Activated CD4-positive, alpha-beta T cell treated with anti-CD3 and anti-CD28 coated beads, Interleukin-2, amount 10 ng/mL, durations not matched to agents 7 days and 5 days (primary cell): ENCODE measurements around the gene VPS13D. TPM values are rescaled to one million over a fixed set of nuclear protein-coding genes. Genes with fewer than 3 reads are reported as not detected.

Experiments used
- CTCF ChIA-PET: fragments of 350-600 bp; sonication (Branson Sonifier 250); formaldehyde crosslinking; loops from one replicate; lab custom pipeline; 2021; ENCODE audit warnings: antibody characterized with exemption; lab: Charles Lee
- POLR2A ChIA-PET: fragments of 350-600 bp; sonication (Branson Sonifier 250); formaldehyde crosslinking; loops from one replicate; lab custom pipeline; 2021; ENCODE audit warnings: antibody characterized with exemption; lab: Charles Lee
- DNase-seq: peaks from one replicate; pipeline ENCODE4 v3.0.0-alpha.2; 2020
- H3K27ac Mint-ChIP-seq: one replicate; pipeline ENCODE4 v1.8.0; 2021; ENCODE audit warnings: mild to moderate bottlenecking, moderate library complexity, mixed read lengths
- H3K27me3 Mint-ChIP-seq: one replicate; pipeline ENCODE4 v1.8.0; 2021; ENCODE audit warnings: mixed read lengths
- H3K36me3 Mint-ChIP-seq: one replicate; pipeline ENCODE4 v1.8.0; 2021; ENCODE audit warnings: low read depth, mixed read lengths
- H3K4me1 Mint-ChIP-seq: one replicate; pipeline ENCODE4 v1.8.0; 2021; ENCODE audit warnings: mixed read lengths
- H3K4me3 Mint-ChIP-seq: one replicate; pipeline ENCODE4 v1.8.0; 2021; ENCODE audit warnings: mild to moderate bottlenecking, moderate library complexity, mixed read lengths
- H3K9me3 Mint-ChIP-seq: one replicate; pipeline ENCODE4 v1.8.0; 2021; ENCODE audit warnings: mixed read lengths
- total RNA-seq, 2 experiments: library from RNA; stranded (reverse); gene quantifications; one replicate each; pipeline ENCODE4 v1.2.3, GENCODE V29; 2021

VPS13D gene
- total RNA-seq, 2 experiments from 2014 or later: 34.0 to 41.9 TPM

DNA sequence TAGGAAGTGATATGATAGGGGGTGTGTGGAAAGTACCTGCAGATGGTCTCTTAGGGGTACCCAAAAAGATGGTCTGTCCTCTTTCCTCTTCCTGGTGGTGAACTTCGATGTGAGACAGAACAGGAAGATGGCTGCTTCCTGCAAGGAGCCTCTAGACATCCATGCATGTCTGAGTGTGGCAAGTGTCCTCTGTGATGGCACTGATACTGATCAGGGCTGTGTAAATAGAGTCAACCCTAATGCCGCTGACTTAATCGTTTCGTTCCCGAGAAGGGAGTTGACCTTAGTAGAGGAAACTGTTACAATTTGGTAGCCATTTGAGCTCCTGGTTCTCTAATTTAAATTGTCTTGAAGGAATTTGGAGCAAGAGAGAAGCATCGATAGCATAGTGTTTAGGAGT is 168.6 kb downstream of the VPS13D start:
- ChIA-PET CTCF (interaction anchor here (0.5 to 1.6 kb wide), 4 partner anchors 13 to 1097 kb away, joined by 3 to 4 read pairs (median 3); no protein-coding TSS in a partner anchor), POLR2A (no interaction called here)
- Mint-ChIP-seq H3K27ac (peak overlapping the region; percentile 16), H3K4me1 (peaks cover 23% of the 10 kb centered on the region), H3K36me3 (peaks cover 35% of the 10 kb centered on the region), H3K9me3 (no peaks in the 10 kb centered on the region), H3K27me3 (no peaks in the 10 kb centered on the region), H3K4me3 (no peak overlapping the region)
- no peak for DNase-seq

DNA sequence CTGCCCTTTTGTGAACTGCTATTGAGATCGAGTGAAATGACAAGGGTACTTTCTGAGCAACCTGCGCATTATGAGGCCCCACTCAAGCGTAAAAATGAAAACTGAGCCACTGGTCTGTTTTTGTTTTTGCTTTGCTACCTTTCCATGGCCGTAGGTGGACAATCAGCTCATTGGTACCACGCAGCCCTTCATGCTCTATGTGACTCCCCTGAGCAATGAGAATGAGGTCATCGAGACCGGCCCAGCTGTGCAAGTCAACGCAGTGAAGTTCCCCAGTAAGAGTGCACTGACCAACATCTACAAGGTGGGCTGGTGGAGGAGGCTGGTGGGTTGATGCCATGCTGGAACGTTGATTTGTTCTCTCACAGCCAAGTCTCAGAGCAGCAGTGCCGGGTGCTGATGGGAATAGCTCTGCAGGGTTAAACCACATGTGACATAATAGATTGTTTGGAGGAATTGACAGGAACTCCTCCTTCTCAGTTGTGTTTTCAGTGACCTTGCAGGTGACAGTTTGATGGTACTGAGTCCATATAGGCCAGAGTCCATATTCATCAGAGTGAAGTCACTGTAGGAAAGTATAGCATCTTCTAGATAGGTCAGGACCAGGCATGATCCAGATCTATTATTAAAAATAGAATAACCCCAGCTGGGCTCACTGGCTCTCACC is 170.3 kb downstream of the VPS13D start:
- POLR2A ChIA-PET: no interaction called here
- peaks cover 23% of the 10 kb centered on the region for H3K4me1 Mint-ChIP-seq
- no peak overlapping the region for H3K27ac Mint-ChIP-seq
- DNase-seq: no peak
- no peak overlapping the region for H3K4me3 Mint-ChIP-seq
- no peaks in the 10 kb centered on the region for H3K27me3 Mint-ChIP-seq
- peaks cover 41% of the 10 kb centered on the region for H3K36me3 Mint-ChIP-seq
- CTCF ChIA-PET: interaction anchor here (0.5 to 1.8 kb wide), 3 partner anchors 13 to 172 kb away, joined by 3 to 4 read pairs (median 3); no protein-coding TSS in a partner anchor
- no peaks in the 10 kb centered on the region for H3K9me3 Mint-ChIP-seq

- peaks cover 37% of the 10 kb centered on the region for H3K4me1 Mint-ChIP-seq
- H3K9me3 Mint-ChIP-seq: no peaks in the 10 kb centered on the region
- DNase-seq: no peak
- H3K36me3 Mint-ChIP-seq: peaks cover 48% of the 10 kb centered on the region
- no peak overlapping the region for H3K27ac Mint-ChIP-seq
- H3K27me3 Mint-ChIP-seq: no peaks in the 10 kb centered on the region
- POLR2A ChIA-PET: no interaction called here
- CTCF ChIA-PET: no interaction called here
- no peak overlapping the region for H3K4me3 Mint-ChIP-seq
These were observed 172.4 kb downstream of the VPS13D start for GRCh38 chr1:12402159-12402673.

DNA sequence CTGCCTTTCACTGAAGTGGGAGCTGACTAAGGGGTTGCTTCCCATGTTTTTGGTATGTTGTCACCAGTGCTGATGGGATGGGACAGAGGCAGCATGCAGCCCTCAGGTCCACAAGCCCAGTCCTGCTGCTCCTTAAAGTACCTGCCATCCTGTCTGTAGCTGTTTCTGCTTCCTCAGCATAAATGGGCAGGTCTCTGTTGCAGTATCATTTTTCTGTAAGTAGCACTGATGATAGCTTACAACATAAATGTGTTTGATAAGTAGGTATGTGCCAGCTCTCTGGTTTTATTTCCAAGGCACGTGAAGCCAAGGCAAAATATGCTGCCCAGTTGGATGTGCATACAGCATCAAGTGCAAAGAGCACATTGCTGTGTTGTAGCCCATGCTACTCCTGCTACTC is 173.0 kb downstream of the VPS13D start:
- POLR2A ChIA-PET: no interaction called here
- H3K27ac Mint-ChIP-seq: no peak overlapping the region
- DNase-seq: no peak
- H3K36me3 Mint-ChIP-seq: peaks cover 48% of the 10 kb centered on the region
- no peaks in the 10 kb centered on the region for H3K9me3 Mint-ChIP-seq
- H3K27me3 Mint-ChIP-seq: no peaks in the 10 kb centered on the region
- CTCF ChIA-PET: no interaction called here
- H3K4me1 Mint-ChIP-seq: peaks cover 35% of the 10 kb centered on the region
- H3K4me3 Mint-ChIP-seq: no peak overlapping the region

GRCh38 chr1:12404918-12405317 is 175.1 kb downstream of the VPS13D start:
- H3K36me3 Mint-ChIP-seq: peaks cover 61% of the 10 kb centered on the region
- POLR2A ChIA-PET: no interaction called here

GRCh38 chr1:12405325-12406210 is 175.7 kb downstream of the VPS13D start:
- ChIA-PET POLR2A (no interaction called here), CTCF (no interaction called here)
- DNase-seq: no peak
- H3K27ac Mint-ChIP-seq: no peak overlapping the region
- H3K27me3 Mint-ChIP-seq: no peaks in the 10 kb centered on the region
- peaks cover 24% of the 10 kb centered on the region for H3K4me1 Mint-ChIP-seq
- peaks cover 8% of the 10 kb centered on the region for H3K9me3 Mint-ChIP-seq
- no peak overlapping the region for H3K4me3 Mint-ChIP-seq
- H3K36me3 Mint-ChIP-seq: peaks cover 61% of the 10 kb centered on the region

More at GRCh38 chr1:12404918-12405317, 175.1 kb downstream of the VPS13D start:
- CTCF ChIA-PET: no interaction called here
- H3K27me3 Mint-ChIP-seq: no peaks in the 10 kb centered on the region
- DNase-seq: no peak
- peaks cover 4% of the 10 kb centered on the region for H3K9me3 Mint-ChIP-seq
- H3K4me1 Mint-ChIP-seq: peaks cover 29% of the 10 kb centered on the region
- H3K27ac Mint-ChIP-seq: no peak overlapping the region
- H3K4me3 Mint-ChIP-seq: no peak overlapping the region

GRCh38 chr1:12406211-12407021 is 176.6 kb downstream of the VPS13D start:
- H3K4me3 Mint-ChIP-seq: no peak overlapping the region
- peaks cover 24% of the 10 kb centered on the region for H3K4me1 Mint-ChIP-seq
- no peak overlapping the region for H3K27ac Mint-ChIP-seq
- peaks cover 65% of the 10 kb centered on the region for H3K36me3 Mint-ChIP-seq
- H3K27me3 Mint-ChIP-seq: no peaks in the 10 kb centered on the region
- DNase-seq: no peak
- CTCF ChIA-PET: interaction anchor here (0.6 kb wide), 2 partner anchors 114 to 364 kb away, joined by 3 read pairs; no protein-coding TSS in a partner anchor
- H3K9me3 Mint-ChIP-seq: peaks cover 8% of the 10 kb centered on the region
- POLR2A ChIA-PET: no interaction called here

DNA sequence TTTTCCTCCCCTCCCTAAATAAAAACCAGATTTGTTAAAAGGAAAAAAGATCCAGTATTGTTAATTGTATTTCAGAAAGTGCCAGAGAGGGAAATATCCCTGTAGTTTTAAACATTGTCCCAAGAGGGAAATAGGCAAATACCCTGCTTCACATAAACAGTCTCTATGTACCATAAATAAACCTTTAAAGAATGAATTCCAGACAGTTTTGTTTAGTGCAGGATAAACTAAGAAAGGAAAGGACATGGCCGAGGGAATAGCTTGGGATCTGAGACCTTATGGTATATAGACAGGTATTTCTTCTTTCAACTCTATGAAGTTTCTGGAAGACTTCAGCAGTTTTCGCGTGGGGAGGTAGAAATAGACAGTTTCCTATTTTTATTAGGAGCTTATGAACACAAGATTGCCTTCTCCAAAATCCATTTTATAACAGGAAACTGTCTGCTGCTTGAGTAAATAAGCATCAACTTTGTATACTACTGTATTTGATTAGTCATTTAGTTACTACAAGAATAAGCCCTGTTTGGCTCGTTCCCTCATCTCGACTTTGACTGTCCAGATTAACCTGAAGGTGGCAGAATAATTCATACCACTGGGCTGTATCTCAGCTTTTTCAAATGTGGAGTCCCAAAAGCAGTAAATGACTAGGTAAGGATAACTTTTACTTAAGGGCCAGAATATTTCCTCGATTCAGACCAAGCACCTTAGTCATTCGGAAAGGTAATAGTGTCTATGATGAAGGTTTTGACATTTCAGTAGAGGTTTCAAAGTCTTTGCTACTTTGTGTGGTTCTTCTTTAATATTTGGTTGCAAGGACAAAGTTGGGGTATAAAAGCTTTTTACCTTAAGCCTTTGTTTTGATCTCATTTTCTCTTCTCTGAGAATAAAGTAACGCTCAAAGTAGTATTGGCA is 177.5 kb downstream of the VPS13D start:
- H3K27me3 Mint-ChIP-seq: no peaks in the 10 kb centered on the region
- H3K27ac Mint-ChIP-seq: no peak overlapping the region
- peaks cover 72% of the 10 kb centered on the region for H3K36me3 Mint-ChIP-seq
- peaks cover 12% of the 10 kb centered on the region for H3K9me3 Mint-ChIP-seq
- no peak overlapping the region for H3K4me3 Mint-ChIP-seq
- ChIA-PET CTCF (interaction anchor here (0.6 to 1.4 kb wide), 5 partner anchors 10 to 196 kb away, joined by 3 to 5 read pairs (median 3); no protein-coding TSS in a partner anchor), POLR2A (no interaction called here)
- H3K4me1 Mint-ChIP-seq: peaks cover 24% of the 10 kb centered on the region
- DNase-seq: peak; percentile 24

- H3K4me1 Mint-ChIP-seq: peaks cover 24% of the 10 kb centered on the region
- ChIA-PET POLR2A (no interaction called here), CTCF (interaction anchor here (0.9 to 1.4 kb wide), 4 partner anchors 9 to 196 kb away, joined by 3 to 5 read pairs (median 3); no protein-coding TSS in a partner anchor)
- H3K27ac Mint-ChIP-seq: no peak overlapping the region
- peaks cover 73% of the 10 kb centered on the region for H3K36me3 Mint-ChIP-seq
- no peak for DNase-seq
- H3K4me3 Mint-ChIP-seq: no peak overlapping the region
- H3K27me3 Mint-ChIP-seq: no peaks in the 10 kb centered on the region
- peaks cover 12% of the 10 kb centered on the region for H3K9me3 Mint-ChIP-seq
These were observed 178.2 kb downstream of the VPS13D start for GRCh38 chr1:12407962-12408454.

DNA sequence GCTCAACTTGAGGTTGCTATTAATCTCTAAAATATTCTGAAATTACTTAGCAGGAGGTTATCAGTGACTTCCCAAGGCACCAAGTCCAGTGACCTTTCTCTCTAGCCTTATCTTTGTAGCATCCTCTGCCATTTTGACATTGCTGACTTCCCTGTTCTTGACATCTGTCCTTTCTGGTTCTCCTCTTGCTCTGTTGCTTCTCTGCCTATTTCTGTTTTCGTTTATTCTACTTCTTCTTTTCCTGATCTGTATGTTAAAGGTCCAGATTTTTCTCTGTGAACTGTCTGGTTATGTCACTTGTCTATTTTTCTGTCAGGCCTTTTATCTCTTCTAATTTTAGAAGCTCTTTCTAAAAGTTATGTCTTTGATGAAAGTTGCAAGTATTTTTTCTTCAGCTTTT is 178.8 kb downstream of the VPS13D start:
- no peaks in the 10 kb centered on the region for H3K27me3 Mint-ChIP-seq
- H3K36me3 Mint-ChIP-seq: peaks cover 70% of the 10 kb centered on the region
- peaks cover 24% of the 10 kb centered on the region for H3K4me1 Mint-ChIP-seq
- H3K4me3 Mint-ChIP-seq: no peak overlapping the region
- ChIA-PET POLR2A (no interaction called here), CTCF (interaction anchor here (0.7 to 1.4 kb wide), 4 partner anchors 9 to 284 kb away, joined by 3 to 5 read pairs (median 4); no protein-coding TSS in a partner anchor)
- no peak for DNase-seq
- H3K27ac Mint-ChIP-seq: no peak overlapping the region
- peaks cover 12% of the 10 kb centered on the region for H3K9me3 Mint-ChIP-seq

DNA sequence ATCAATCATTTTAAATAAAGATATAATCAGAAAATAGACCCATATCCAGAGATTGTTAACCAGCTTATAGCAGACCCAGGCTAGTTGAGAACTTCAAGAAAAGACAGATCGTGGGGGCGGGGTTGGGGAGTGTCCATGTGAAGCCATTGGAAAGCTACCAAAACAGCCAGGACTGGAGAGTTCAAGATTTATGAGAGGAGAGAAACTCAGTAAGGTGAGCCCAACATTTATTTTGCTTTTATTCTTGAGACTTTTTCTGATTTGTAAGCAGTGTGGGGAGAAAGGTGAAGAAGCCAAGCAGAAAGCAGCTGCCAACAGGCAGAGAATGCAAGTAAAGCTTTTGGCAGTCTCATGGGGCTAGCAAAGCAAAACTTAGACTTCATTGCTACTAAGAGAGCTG is 179.9 kb downstream of the VPS13D start:
- H3K4me1 Mint-ChIP-seq: peaks cover 29% of the 10 kb centered on the region
- no peak for DNase-seq
- H3K36me3 Mint-ChIP-seq: peaks cover 68% of the 10 kb centered on the region
- H3K9me3 Mint-ChIP-seq: peaks cover 12% of the 10 kb centered on the region
- no peaks in the 10 kb centered on the region for H3K27me3 Mint-ChIP-seq
- CTCF ChIA-PET: interaction anchor here (1.3 kb wide), 1 partner anchor 285 kb away, joined by 3 read pairs; no protein-coding TSS in a partner anchor
- POLR2A ChIA-PET: no interaction called here
- H3K27ac Mint-ChIP-seq: peak overlapping the region; percentile 56
- no peak overlapping the region for H3K4me3 Mint-ChIP-seq
